HepG2 (cell line): ENCODE data around the gene SPATA33. TPM values are rescaled to one million over a fixed set of nuclear protein-coding genes. Genes with fewer than 3 reads are reported as not detected.
A peak's percentile ranks its signal among the peaks of the same experiment; 100 is the strongest.

Experiments
- ATF4 ChIP-seq, 2 experiments: fragments of 450-650 bp in 1 of 2; sonication (generic) in 1 of 2; formaldehyde crosslinking; IDR thresholded peaks; 2 replicates each; pipeline versions ENCODE4 v1.5.0 to v1.8.0; 2020 to 2022; ENCODE audit warnings: mild to moderate bottlenecking in 1 of 2, missing genetic modification reagents in 1 of 2
- ATF6 ChIP-seq: sonication (generic); formaldehyde crosslinking; conservative IDR thresholded peaks from 2 replicates; pipeline ENCODE4 v1.4.0; 2020; ENCODE audit warnings: missing genetic modification reagents
- CENPT ChIP-seq: sonication (generic); formaldehyde crosslinking; IDR thresholded peaks from 2 replicates; pipeline ENCODE4 v1.8.0; 2022; ENCODE audit warnings: low read depth, mild to moderate bottlenecking, moderate library complexity, missing genetic modification reagents
- CHD4 ChIP-seq: fragments of 200-600 bp; sonication (generic); IDR thresholded peaks from 2 replicates; pipeline ENCODE4 v1.7.0; 2017; ENCODE audit warnings: mild to moderate bottlenecking, low read length, borderline replicate concordance
- DMTF1 ChIP-seq: sonication (generic); formaldehyde crosslinking; IDR thresholded peaks from 2 replicates; pipeline ENCODE4 v1.4.0; 2020; ENCODE audit warnings: mild to moderate bottlenecking, missing genetic modification reagents
- FOXA1 ChIP-seq, 2 experiments: fragments of 450-650 bp in 1 of 2; sonication (generic) in 1 of 2; formaldehyde crosslinking in 1 of 2; IDR thresholded peaks; 2 replicates each; pipeline versions ENCODE4 v1.4.0 to v1.6.1; 2016 to 2020; ENCODE audit warnings: missing genetic modification reagents in 1 of 2
- HCFC1 ChIP-seq: fragments of 150-350 bp; IDR thresholded peaks from 2 replicates; pipeline ENCODE4 v1.6.1; 2014; ENCODE audit warnings: low read depth, low read length
- HOXA5 ChIP-seq: sonication (generic); formaldehyde crosslinking; IDR thresholded peaks from 2 replicates; pipeline ENCODE4 v1.4.0; 2020; ENCODE audit warnings: missing genetic modification reagents
- NFIC ChIP-seq: IDR thresholded peaks from 2 replicates; pipeline ENCODE4 v1.6.1; 2012; ENCODE audit warnings: mild to moderate bottlenecking, low read length, inconsistent platforms
- PAF1 ChIP-seq: IDR thresholded peaks from 2 replicates; pipeline ENCODE4 v1.6.1; 2016; ENCODE audit warnings: missing genetic modification reagents, missing compliant biosample characterization
- RAD51 ChIP-seq: fragments of 450-650 bp; IDR thresholded peaks from 2 replicates; pipeline ENCODE4 v1.6.1; 2016; ENCODE audit warnings: borderline replicate concordance
- RCOR2 ChIP-seq: IDR thresholded peaks from 2 replicates; pipeline ENCODE4 v1.6.1; 2016; ENCODE audit warnings: missing biosample characterization, missing genetic modification reagents
- SRSF9 ChIP-seq: fragments of 200-400 bp; formaldehyde crosslinking; IDR thresholded peaks from 2 replicates; pipeline ENCODE4 v1.6.1; 2018; ENCODE audit warnings: borderline replicate concordance, mild to moderate bottlenecking, low read depth, low read length; ENCODE audit not compliant: insufficient read depth, poor library complexity, severe bottlenecking
- TOE1 ChIP-seq: sonication (generic); formaldehyde crosslinking; IDR thresholded peaks from 2 replicates; pipeline ENCODE4 v1.4.0; 2020; ENCODE audit warnings: mild to moderate bottlenecking, missing genetic modification reagents
- YEATS4 ChIP-seq: sonication (generic); formaldehyde crosslinking; IDR thresholded peaks from 2 replicates; pipeline ENCODE4 v1.4.0; 2020; ENCODE audit warnings: missing genetic modification reagents, borderline replicate concordance
- ZNF362 ChIP-seq: sonication (generic); formaldehyde crosslinking; IDR thresholded peaks from 2 replicates; pipeline ENCODE4 v1.4.0; 2020; ENCODE audit warnings: missing genetic modification reagents, mild to moderate bottlenecking, borderline replicate concordance
- ZNF782 ChIP-seq: sonication (generic); formaldehyde crosslinking; IDR thresholded peaks from 2 replicates; pipeline ENCODE4 v1.4.0; 2020; ENCODE audit warnings: missing genetic modification reagents, mild to moderate bottlenecking, borderline replicate concordance
- polyA plus RNA-seq, 8 experiments: library from polyadenylated mRNA; depleted of rRNA in 3 of 8; stranded (reverse) in 7 of 8; unstranded in 1 of 8; fragments of >200 nt; fragmentation: Illumina TruSeq in 4 of 8; extraction: Trizol in 4 of 8; gene quantifications; 2 replicates each; pipeline versions ENCODE4 v1.2.1 to v1.2.3, GENCODE V29; 2011 to 2016; ENCODE audit warnings: low read depth in 4 of 8, missing spikeins in 1 of 8, mixed read lengths in 1 of 8; ENCODE audit not compliant: insufficient read depth in 1 of 8
- total RNA-seq, 5 experiments: library from RNA; depleted of rRNA; stranded (reverse); fragments of >200 nt; fragmentation: Illumina TruSeq; extraction: Trizol; gene quantifications; 2 replicates each; pipeline ENCODE4 v1.2.3, GENCODE V29; 2016; ENCODE audit warnings: low read depth in 1 of 5

The SPATA33 gene
- total and polyA plus RNA-seq, 2 of the 13 experiments (the other 11 are each of a cell fraction or from before 2014, with no cell fraction given) = 5.7 to 11.0 TPM

- TF ChIP-seq DMTF1 (CRISPR knock-in tag) (no peak), HOXA5 (peak; percentile 42; the same call in 1 of the 2 replicates), CENPT (no peak), ATF6 (CRISPR knock-in tag) (no peak), SRSF9 (no peak), ZNF362 (CRISPR knock-in tag) (peak; percentile 22; the same call in 1 of the 2 replicates), YEATS4 (CRISPR knock-in tag) (peak; percentile 24; the same call in 1 of the 2 replicates), NFIC (no peak), HCFC1 (no peak), ZNF782 (no peak; the same call in 1 of the 2 replicates), PAF1 (no peak), ATF4 (CRISPR knock-in tag; IDR thresholded peaks at IDR 0.05) (no peak), FOXA1 (IDR thresholded peaks at IDR 0.05) (no peak), FOXA1 (CRISPR knock-in tag; IDR thresholded peaks at IDR 0.05) (no peak), TOE1 (no peak), RAD51 (no peak), RCOR2 (no peak), CHD4 (no peak)
Measured at GRCh38 chr16:89701425-89702406, 44.1 kb downstream of the SPATA33 start, which contains the start of gene SPATA2L (continued).
